Upper lobe of left lung (tissue), 4 donors: ENCODE measurements around the gene TFB1M.

Experiments used
- EP300 ChIP-seq, 4 donors: sonication (generic); formaldehyde crosslinking; IDR thresholded peaks; one replicate each; pipeline ENCODE4 v1.5.1; 2017; ENCODE audit warnings: antibody characterized with exemption in 4 of 4, control low read depth in 2 of 4
- POLR2A ChIP-seq, 4 donors: fragments of 450-650 bp; IDR thresholded peaks; one replicate each; pipeline ENCODE4 v1.5.1; 2016 to 2017; ENCODE audit warnings: antibody characterized with exemption in 4 of 4, mild to moderate bottlenecking in 2 of 4
- TF ChIP-seq, protein P1 (sequence below), 6 experiments: fragments of 450-650 bp in 4 of 6; fragments of 200-600 bp in 2 of 6; sonication (generic) in 2 of 6; IDR thresholded peaks; one replicate each; pipeline ENCODE4 v1.5.1; 2016 to 2019; ENCODE audit warnings: antibody characterized with exemption in 6 of 6

DNA sequence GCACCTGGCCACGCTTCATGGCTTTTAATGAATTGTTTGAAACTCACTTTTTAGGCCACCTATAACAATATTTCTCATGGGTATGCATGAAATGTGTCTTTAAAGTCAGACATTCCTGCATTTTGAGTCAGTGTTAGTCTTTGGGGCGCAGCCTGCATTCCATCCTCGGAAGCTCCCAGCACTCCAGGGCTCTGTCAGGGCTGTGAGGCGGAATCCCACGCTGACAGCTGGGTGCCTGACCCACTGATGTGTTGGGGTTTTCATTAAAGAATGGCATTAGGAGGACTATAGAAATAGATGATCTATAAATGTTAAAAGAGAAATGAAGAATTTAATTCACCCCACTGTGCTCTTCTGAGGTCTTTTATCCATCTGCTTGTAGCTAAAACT is 66.7 kb downstream of the TFB1M start:
- no peak for TF ChIP-seq POLR2A (IDR thresholded peaks at IDR 0.05)
- TF ChIP-seq, protein P1, sequence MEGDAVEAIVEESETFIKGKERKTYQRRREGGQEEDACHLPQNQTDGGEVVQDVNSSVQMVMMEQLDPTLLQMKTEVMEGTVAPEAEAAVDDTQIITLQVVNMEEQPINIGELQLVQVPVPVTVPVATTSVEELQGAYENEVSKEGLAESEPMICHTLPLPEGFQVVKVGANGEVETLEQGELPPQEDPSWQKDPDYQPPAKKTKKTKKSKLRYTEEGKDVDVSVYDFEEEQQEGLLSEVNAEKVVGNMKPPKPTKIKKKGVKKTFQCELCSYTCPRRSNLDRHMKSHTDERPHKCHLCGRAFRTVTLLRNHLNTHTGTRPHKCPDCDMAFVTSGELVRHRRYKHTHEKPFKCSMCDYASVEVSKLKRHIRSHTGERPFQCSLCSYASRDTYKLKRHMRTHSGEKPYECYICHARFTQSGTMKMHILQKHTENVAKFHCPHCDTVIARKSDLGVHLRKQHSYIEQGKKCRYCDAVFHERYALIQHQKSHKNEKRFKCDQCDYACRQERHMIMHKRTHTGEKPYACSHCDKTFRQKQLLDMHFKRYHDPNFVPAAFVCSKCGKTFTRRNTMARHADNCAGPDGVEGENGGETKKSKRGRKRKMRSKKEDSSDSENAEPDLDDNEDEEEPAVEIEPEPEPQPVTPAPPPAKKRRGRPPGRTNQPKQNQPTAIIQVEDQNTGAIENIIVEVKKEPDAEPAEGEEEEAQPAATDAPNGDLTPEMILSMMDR (IDR thresholded peaks at IDR 0.05): no peak
- no peak for TF ChIP-seq EP300 (IDR thresholded peaks at IDR 0.05)
